Stimulated activated CD4-positive, alpha-beta T cell treated with anti-CD3 and anti-CD28 coated beads, Interleukin-1b, Interleukin-23, amount 100 ng/mL, for 1 hour (primary cell): ENCODE data around the gene SPDYE17.
"Not testable (repeated sequence)": the region's sequence is repeated elsewhere in the genome, so short reads cannot be mapped to it uniquely, and the experiment has no call there.

ENCODE experiments used
- DNase-seq, 2 donors: peaks; one replicate each; pipeline ENCODE4 v3.0.0-alpha.2; 2020; ENCODE audit warnings: low read depth in 2 of 2

SPDYE17 gene

GRCh38 chr7:76972391-76972790, 59.8 kb downstream of the SPDYE17 start:
- not testable (repeated sequence) for DNase-seq
